Ureter (tissue), 1 donor: ENCODE results near the gene TBC1D22A. TPM values are rescaled to one million over a fixed set of nuclear protein-coding genes. Genes with fewer than 3 reads are reported as not detected.

Experiments used
- DNase-seq: peaks from one replicate; pipeline ENCODE4 v3.0.0-alpha.2; 2020; ENCODE audit warnings: low spot score
- total RNA-seq: library from RNA; stranded (reverse); gene quantifications from one replicate; pipeline ENCODE4 v1.2.4, GENCODE V29; 2023
- donor health status: DM: yes; HTN: yes; CAD: no.

Gene TBC1D22A
- total RNA-seq, 1 donor from 2014 or later: 32.6 TPM

DNA sequence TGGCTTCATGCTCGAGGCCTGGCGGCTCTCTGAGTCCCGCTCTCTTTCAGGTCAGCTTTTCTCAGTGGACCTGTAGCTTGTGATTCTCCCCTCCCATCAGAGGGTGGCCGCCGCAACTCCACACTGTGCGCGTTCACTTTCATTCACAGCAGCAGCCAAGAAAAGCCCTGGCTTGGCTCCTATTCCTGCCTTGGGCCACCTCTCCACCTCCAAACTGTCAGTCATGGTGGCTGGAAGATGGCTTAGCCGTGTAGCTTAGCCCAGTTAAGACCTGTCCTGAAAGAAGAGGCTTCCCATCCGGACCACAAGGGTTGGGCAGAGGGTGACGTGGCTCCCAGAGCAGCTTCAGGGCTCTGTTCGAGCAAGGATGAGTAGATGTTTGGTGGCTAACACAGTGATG is 125.5 kb downstream of the TBC1D22A start:
- no peak for DNase-seq

- no peak for DNase-seq
Observed at GRCh38 chr22:46890819-46891218, 128.4 kb downstream of the TBC1D22A start.

DNA sequence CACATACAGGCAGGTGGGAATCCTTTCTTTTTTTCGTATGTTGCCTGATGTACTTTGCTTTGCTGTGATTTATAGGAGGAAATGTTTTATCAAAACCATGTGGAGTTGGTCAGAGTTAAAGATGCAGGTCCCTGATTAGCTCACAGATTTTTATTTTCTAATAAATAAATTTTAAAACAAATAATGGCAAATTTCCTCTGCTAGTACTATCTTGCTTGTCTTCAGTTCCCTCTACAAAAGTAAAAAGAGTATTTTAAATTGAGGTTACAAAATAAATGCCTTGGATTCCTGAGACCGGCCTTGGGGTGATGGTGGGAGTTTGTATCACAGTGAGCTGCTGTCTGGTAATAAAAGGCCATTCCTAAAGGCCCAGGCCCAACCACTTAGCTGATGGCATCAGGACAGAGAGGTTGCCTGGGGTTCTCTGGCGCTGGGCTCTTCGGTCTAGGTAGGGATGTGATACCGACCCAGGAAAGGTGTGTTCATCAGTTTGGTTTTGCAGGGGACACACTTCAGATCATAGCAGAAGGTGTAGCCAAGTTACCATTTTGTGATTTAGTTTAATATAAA is 129.0 kb downstream of the TBC1D22A start:
- no peak for DNase-seq

GRCh38 chr22:46892866-46893265 is 130.4 kb downstream of the TBC1D22A start:
- DNase-seq: no peak

- DNase-seq: no peak
Observed at GRCh38 chr22:46893281-46894020, 131.0 kb downstream of the TBC1D22A start.

DNA sequence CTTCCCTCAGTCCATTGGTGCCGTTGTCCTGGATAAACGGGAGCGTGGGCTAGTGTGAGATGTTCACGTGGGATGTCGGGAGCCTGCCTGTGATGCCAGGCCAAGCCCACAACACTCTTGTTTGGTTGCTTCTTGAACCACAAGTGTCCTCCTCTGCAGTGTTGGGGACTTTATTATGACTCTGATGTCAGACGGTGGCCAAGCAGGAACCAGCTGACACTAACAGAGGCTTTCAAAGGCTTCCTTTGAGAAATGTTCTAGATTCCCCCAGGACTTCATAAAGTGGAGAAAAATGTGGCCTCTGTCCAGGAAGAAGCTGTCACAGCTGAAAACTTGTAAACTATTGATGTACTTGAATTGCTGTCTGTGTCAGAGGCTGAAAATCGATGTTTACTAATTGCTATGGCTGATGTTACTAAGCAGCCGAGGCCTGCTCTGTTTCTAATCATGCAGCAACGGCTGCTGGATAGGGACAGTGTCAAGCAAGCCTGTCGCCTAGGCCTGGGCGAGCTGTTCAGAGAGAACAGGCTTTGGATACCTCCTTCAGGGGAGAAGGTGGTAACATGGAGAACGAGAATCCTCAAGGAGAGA is 131.7 kb downstream of the TBC1D22A start:
- no peak for DNase-seq

GRCh38 chr22:46894851-46895640 is 132.6 kb downstream of the TBC1D22A start:
- no peak for DNase-seq

DNA sequence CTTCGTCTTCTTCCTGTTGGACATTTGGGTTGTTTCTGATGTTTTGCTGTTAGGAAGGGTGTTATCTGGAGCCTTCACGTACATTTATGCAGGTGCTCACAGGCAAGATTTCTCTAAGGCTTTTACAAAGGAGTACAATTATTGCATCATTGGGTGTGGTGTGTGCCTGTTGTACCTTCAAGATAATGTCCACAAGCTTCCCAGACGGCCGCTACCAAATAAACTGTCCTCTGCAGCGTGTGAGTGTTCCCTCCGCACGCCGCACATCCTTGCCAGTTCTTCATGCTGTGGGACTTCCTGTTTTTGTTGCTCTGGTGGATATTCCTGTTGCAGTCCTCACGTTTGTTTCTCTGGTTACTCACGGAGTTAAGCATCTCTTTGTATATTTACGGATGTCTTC is 133.3 kb downstream of the TBC1D22A start:
- no peak for DNase-seq

DNA sequence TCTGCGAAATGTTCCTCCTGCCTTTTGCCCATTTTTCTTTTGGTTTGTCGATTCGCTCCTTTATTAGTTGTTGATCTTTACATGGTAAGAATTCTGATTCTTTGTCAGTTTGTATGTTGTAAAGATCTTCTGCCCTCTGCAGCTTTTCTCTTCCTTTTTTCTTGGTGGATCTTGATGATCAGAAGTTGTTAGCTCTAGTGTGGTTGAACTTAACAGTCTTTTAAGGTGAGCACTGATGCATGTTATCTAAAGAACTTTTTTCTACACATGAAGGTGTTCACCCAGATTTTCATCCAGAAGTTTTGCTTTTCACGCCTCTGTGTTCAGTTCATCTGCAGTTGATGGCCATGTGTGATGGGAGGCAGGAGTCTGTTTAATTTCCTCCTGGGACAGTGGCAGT is 133.7 kb downstream of the TBC1D22A start:
- no peak for DNase-seq

GRCh38 chr22:46896568-46897245 is 134.3 kb downstream of the TBC1D22A start:
- DNase-seq: no peak

DNA sequence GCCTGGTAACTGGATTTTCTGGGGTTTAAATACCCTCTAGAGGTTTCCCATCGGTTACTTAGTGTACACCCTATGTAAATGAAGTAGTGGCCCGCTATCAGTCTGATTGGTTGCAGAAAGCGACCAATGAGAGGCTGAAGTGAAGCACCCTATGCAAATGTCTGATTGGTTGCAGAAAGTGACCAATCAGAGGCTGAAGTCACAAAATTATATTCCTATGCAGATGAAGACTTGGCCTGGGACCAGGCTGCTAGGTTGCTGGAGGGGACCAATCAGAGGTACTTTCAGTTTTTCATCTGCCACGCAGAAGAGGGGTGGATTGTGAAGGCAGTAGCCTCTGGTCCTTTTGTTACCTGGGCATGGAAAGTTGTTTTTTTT is 134.8 kb downstream of the TBC1D22A start:
- no peak for DNase-seq

DNA sequence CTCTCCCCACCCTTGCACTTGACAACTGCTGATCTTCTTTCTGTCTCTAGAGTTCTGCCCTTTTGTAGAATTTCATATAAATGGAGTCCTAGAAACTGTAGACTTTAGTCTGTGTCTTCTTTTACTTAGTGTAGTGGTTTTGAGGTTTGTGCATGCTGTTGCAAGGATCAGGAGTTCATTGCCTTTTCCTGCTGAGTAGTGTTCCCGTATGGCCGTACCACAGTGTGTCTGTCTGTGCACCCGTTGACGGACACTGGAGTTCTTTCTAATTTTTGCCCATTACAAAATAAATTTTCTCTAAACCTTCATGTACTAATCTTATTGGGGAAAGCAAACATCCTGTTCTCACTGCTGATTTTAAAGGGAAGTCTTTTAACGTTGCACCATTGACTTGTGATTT is 138.1 kb downstream of the TBC1D22A start:
- no peak for DNase-seq

GRCh38 chr22:46902436-46902835 is 140.0 kb downstream of the TBC1D22A start:
- DNase-seq: no peak

GRCh38 chr22:46902998-46903916 is 140.8 kb downstream of the TBC1D22A start:
- no peak for DNase-seq

DNA sequence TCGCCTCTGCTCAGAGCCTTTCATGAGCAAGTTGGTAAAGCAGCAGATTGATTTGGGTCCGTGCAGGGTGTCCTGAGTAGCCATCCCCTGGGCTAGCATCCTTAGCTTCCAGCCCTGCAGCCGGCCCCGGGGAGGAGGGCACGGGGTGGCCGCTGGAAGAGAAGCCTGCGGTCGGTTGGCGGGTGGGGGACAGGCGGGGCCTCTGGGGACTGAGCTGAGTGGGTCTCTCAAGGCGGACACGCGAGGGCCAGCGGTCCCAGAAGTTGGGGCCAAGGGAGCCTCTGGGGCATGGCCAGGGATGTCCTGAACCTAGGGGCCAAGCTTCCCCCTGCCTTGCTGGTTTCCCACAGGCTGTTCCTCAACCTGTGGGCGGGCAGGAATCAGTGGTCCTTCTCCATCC is 143.0 kb downstream of the TBC1D22A start:
- DNase-seq: no peak

GRCh38 chr22:46905834-46906233 is 143.4 kb downstream of the TBC1D22A start:
- DNase-seq: no peak

- no peak for DNase-seq
Observed at GRCh38 chr22:46906326-46907045, 144.0 kb downstream of the TBC1D22A start.

DNA sequence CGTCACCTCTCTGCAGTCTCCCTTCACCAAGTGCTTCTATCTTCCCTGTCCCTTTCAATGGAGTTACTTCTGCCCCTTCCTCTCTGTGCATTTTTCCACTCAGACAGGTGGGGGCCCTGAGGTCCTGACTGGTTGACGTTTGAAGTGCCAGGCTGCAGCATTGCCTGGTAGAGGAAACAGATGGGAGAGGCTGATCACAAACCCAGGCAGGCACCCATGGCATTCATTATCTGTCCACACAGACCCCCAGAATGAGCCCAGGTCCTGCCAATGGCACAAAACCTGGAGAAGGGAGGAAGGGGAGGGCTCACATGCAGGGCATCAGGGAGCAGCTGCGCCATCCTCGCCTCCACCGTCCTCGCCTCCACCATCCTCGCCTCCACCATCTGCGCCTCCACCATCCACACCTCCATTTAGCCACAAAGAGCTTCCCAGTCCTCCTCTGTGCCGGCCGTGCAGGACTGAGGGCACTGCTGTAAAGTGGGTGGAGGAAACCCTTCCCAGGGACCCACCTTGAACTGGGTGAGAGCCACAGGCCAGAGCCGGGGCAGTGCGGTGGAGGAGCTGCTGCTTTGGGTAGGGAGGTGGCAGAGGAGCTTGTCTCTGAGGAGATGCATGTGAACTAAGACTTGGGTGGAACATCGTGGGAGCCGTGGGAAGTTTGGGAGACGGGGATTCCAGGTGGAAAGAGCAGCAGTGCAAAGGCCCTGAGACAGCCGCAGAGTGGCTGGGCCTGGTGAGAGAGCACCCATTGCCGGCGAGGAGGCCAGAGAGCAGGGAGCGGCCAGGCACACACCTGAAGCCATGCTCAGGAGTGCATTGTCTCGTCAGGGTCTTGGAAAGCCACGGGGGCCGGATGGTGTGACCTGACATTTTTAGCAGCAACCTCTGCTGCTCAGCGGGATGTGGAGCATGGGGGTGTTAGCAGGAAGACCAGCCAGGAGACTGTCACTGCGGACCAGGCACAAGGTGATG is 145.1 kb downstream of the TBC1D22A start:
- no peak for DNase-seq

DNA sequence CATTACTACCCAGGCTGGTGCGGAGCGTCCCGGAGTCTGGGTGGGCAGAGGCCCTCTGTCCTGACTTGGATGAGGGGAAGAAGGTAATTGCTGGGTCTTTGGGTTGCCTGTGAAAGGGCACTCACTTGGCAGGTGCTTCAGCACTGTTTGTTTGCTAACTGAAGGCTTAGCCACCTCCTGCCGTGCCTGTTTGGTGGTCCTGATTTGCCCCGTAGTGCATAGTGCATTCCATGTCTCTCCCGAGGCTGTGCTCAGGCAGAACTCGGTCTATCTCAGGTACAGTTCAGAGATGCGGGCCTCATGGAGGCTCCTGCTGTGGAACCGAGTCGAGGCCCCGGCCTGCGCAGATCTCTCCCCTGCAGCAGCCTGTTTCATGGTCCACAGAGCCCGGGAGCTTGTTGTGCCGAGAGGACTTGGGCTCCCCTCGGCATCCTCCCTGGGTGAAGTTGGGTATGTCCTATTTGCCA is 146.2 kb downstream of the TBC1D22A start:
- no peak for DNase-seq
